Progenitor cell of endocrine pancreas (in vitro differentiated cells): ENCODE results near the gene ACTR3C. TPM values are rescaled to one million over a fixed set of nuclear protein-coding genes. Genes with fewer than 3 reads are reported as not detected.

ENCODE experiments used
- DNase-seq: peaks from one replicate; pipeline ENCODE4 v3.0.0; 2021; ENCODE audit warnings: low spot score; ENCODE audit not compliant: unreplicated experiment
- H3K27ac Mint-ChIP-seq: 2 replicates; pipeline ENCODE4 v1.8.0; 2021; ENCODE audit warnings: mild to moderate bottlenecking, moderate library complexity, mixed read lengths
- H3K27me3 Mint-ChIP-seq: 2 replicates; pipeline ENCODE4 v1.8.0; 2021; ENCODE audit warnings: mixed read lengths
- H3K36me3 Mint-ChIP-seq: 2 replicates; pipeline ENCODE4 v1.8.0; 2022; ENCODE audit warnings: mixed read lengths; ENCODE audit not compliant: insufficient read depth
- H3K4me1 Mint-ChIP-seq: 2 replicates; pipeline ENCODE4 v1.8.0; 2021; ENCODE audit warnings: low read depth, mixed read lengths
- H3K4me3 Mint-ChIP-seq: 2 replicates; pipeline ENCODE4 v1.8.0; 2021; ENCODE audit warnings: low read depth, mild to moderate bottlenecking, moderate library complexity, mixed read lengths
- H3K9me3 Mint-ChIP-seq: 2 replicates; pipeline ENCODE4 v1.8.0; 2021; ENCODE audit warnings: low read depth, mixed read lengths
- CTCF ChIP-seq: fragments of 200-600 bp; sonication (generic); IDR thresholded peaks from one replicate; pipeline ENCODE4 v1.5.0; 2021; ENCODE audit warnings: antibody characterized with exemption, mild to moderate bottlenecking; ENCODE audit not compliant: unreplicated experiment
- total RNA-seq: library from RNA; stranded (reverse); gene quantifications from 2 replicates; pipeline ENCODE4 v1.2.1, GENCODE V29; 2021

The ACTR3C gene
- total RNA-seq, 1 donor from 2014 or later = 3.3 TPM

GRCh38 chr7:150361807-150362621 is 38.7 kb upstream of the ACTR3C start:
- Mint-ChIP-seq H3K36me3 (no peaks in the 10 kb centered on the region), H3K9me3 (no peaks in the 10 kb centered on the region), H3K27ac (no peak overlapping the region), H3K4me1 (peaks cover 5% of the 10 kb centered on the region), H3K4me3 (no peak overlapping the region), H3K27me3 (peaks cover 14% of the 10 kb centered on the region)
- TF ChIP-seq CTCF = no peak
- DNase-seq = no peak

- H3K27me3 Mint-ChIP-seq = peaks cover 14% of the 10 kb centered on the region
- H3K27ac Mint-ChIP-seq = no peak overlapping the region
- TF ChIP-seq CTCF = no peak
- H3K9me3 Mint-ChIP-seq = no peaks in the 10 kb centered on the region
- H3K4me3 Mint-ChIP-seq = no peak overlapping the region
- H3K36me3 Mint-ChIP-seq = no peaks in the 10 kb centered on the region
- peaks cover 5% of the 10 kb centered on the region for H3K4me1 Mint-ChIP-seq
- no peak for DNase-seq
These were observed 38.1 kb upstream of the ACTR3C start for GRCh38 chr7:150361402-150361801.

GRCh38 chr7:150360363-150361058 is 37.2 kb upstream of the ACTR3C start:
- DNase-seq = no peak
- Mint-ChIP-seq H3K4me3 (no peak overlapping the region), H3K4me1 (peaks cover 4% of the 10 kb centered on the region), H3K27ac (no peak overlapping the region), H3K36me3 (no peaks in the 10 kb centered on the region), H3K27me3 (peaks cover 14% of the 10 kb centered on the region), H3K9me3 (no peaks in the 10 kb centered on the region)
- TF ChIP-seq CTCF = no peak

- Mint-ChIP-seq H3K9me3 (no peaks in the 10 kb centered on the region), H3K4me1 (peaks cover 4% of the 10 kb centered on the region)
- TF ChIP-seq CTCF = no peak
These were observed 36.4 kb upstream of the ACTR3C start for GRCh38 chr7:150359622-150360362.

GRCh38 chr7:150358988-150359621 is 35.8 kb upstream of the ACTR3C start:
- H3K27ac Mint-ChIP-seq = no peak overlapping the region
- H3K4me1 Mint-ChIP-seq = peaks cover 4% of the 10 kb centered on the region
- H3K9me3 Mint-ChIP-seq = no peaks in the 10 kb centered on the region
- H3K4me3 Mint-ChIP-seq = no peak overlapping the region
- peaks cover 14% of the 10 kb centered on the region for H3K27me3 Mint-ChIP-seq
- TF ChIP-seq CTCF = no peak
- DNase-seq = no peak
- no peaks in the 10 kb centered on the region for H3K36me3 Mint-ChIP-seq

More at GRCh38 chr7:150359622-150360362, 36.4 kb upstream of the ACTR3C start:
- DNase-seq = no peak
- H3K27me3 Mint-ChIP-seq = peaks cover 14% of the 10 kb centered on the region
- H3K27ac Mint-ChIP-seq = no peak overlapping the region
- H3K36me3 Mint-ChIP-seq = no peaks in the 10 kb centered on the region
- no peak overlapping the region for H3K4me3 Mint-ChIP-seq
